MV-4-11 (cell line): ENCODE data around the gene BLID.

ENCODE experiments used
- DNase-seq: peaks from one replicate; lab custom pipeline; 2025; lab: John Stamatoyannopoulos, UW

The BLID gene

GRCh38 chr11:122105044-122105758, 10.8 kb downstream of the BLID start:
- no peak for DNase-seq

DNA sequence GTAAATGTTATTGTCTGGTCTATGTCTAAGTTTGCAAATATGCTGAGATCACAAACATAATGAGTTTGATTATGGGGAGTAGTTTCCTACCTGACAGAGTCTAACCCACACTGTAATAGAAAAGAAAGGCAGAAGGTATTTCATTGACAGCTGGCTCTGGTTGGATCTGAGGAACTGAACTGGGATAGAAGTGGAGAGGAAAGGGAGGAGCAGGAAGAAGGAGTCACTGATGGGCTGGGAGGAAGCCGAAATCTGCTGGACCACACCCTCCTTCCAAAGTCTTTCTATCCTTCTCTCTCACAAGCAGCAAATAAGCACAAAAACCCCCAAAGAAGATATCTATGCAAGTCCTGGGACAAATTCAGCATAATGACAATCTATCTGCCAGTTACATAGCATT, 11.7 kb downstream of the BLID start:
- no peak for DNase-seq

DNA sequence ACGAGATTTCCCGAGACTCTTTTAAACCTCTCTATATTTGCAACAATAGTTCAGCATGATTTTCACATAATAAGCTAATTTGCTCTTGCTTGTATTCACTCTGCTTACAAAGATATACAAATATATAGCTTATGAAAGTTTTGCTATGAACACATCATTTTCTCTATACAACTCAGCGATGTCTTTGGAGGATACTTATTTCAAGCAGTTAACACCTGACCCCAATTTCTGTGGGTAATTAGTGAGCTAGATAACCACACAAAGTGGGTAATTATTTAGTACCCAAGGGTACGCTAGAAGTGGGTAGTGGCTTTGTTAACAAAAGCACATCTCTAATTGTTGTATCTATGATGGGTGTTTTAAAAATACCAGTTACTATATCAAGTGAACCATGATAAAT, 12.3 kb downstream of the BLID start:
- no peak for DNase-seq

GRCh38 chr11:122103321-122103720, 12.7 kb downstream of the BLID start:
- DNase-seq, result no peak

DNA sequence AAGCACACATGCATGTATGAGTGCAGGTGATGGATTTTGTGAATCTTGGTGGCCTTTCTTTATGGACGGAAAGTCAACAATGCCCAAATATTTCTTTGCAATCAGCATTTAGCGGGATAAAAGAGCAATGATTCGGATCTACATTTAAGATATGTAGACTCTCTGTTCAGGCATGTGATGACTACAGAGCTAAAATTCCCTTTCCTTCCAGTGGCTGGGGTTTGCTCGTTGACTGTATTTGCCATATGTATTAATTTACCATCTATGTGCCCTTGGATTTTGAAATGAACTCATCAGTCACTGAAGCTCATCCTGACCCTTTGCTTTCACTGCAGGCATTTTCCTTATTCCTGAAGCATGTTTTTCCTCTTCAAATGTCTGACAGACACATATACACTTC, 13.6 kb downstream of the BLID start:
- no peak for DNase-seq

DNA sequence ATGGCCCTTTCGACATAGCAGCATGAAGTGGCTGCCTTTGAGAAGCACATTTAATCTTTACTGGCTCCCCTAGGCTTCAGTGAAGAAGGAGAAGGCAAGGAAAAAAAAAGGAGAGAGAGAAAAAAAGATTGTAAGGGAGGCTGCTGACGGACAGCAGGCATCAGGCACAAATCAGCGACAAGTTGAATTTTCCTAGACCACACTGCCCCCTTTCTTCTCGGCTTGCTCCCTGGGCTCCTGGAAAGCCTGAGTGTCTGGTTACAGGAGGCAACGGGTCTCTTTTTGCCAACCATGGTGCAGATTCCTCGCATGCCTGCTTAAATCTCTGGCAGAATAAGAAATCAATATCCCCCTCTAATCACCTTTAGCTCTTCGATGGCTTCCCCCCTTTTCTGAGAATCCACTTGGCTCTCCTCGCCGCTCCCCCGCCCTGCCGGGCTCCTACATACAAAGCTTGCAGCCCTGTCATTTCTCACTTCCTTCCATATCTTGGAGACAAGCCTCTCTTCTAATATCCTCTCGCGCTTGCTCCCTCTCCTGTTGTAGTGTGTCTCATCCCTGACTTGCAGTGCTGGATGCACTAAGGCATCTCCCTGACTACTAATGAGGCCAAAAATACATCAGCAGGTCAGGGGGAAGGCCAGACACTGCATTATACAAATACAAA, 14.3 kb downstream of the BLID start:
- DNase-seq, result no peak

GRCh38 chr11:122100756-122101080, 15.3 kb downstream of the BLID start:
- DNase-seq, result no peak

DNA sequence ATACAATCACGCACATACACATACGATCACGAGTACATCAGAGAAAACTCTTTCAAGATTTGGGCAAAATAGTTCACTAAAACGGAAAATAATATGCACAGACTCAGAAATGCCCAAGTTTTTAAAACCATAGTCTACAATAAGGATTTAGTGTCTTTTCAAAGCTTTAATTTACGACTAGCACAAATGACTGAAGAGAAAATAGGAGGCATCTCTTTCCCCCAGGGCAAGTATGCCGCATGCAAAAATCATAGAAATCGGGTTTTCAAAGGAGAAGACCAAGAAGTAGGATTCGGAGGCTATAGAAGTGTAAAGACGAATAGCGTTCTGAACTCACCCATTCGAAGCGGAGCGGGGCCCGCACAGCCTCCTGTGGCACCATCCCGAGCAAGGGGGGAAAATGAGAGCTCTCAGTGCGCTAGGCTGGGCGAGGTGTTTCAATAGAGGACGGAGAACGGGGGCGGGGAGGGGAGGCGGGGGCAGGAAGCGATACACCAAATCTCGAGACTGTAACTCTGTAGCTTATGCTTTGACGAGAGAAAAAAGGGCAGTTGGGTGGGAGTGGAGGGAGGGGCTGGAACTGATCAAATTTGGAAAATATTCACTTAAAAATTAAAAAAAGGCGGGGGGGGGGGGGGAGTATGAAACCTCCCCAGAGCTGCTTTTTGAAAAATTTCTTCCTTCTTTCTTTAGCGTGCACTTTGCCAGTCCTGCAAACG, 15.8 kb downstream of the BLID start:
- no peak for DNase-seq

- DNase-seq, result no peak
Measured at GRCh38 chr11:122099374-122100036, 16.5 kb downstream of the BLID start.

GRCh38 chr11:122098261-122098980, 17.6 kb downstream of the BLID start:
- DNase-seq, result no peak

- no peak for DNase-seq
Measured at GRCh38 chr11:122097419-122098001, 18.5 kb downstream of the BLID start.

GRCh38 chr11:122096272-122097112, 19.5 kb downstream of the BLID start:
- no peak for DNase-seq

DNA sequence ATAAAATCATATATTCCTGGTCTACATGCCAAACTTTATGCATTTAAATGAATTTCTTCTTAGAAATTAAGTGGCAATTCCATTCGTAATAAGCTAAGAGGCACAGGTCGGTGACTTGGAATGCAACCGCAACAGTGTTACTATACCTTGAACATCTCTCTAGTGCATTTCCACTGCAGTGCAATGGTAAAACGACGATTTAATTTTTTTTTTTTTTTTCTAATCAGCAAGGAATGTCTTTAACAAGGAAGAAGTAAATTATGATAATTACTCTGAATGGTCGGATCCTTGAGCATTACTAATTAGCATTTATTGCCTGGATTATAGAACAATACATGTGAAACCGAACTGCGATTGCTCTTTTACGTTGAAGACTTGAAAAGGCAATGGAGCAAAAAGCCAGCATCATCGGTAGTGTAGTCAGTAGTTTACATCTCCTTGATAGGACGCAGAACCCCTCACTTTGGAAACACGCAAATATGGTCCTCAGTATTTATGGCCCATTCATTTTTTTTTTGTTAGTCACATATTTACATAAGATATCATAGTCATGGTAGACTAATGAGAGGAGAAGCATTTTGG, 20.2 kb downstream of the BLID start:
- DNase-seq, result no peak

DNA sequence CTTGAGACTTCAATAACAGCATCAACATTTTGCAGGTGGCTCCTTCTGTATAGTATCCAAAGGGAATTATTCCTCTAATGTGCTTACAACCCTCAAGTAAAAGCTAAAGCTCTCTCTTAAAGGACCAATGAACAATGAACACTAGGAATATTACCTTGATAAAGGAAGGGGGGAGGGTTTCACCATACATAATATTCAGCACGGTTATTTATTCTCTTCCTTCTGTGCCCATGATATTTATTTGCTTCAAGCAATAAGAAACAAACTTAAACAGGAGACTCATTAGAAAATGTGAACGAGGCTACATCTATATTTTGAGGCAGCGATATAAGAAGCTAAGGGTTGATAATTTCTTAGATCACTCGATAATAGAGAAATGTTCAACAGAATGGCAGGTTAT, 21.2 kb downstream of the BLID start:
- DNase-seq, result no peak

DNA sequence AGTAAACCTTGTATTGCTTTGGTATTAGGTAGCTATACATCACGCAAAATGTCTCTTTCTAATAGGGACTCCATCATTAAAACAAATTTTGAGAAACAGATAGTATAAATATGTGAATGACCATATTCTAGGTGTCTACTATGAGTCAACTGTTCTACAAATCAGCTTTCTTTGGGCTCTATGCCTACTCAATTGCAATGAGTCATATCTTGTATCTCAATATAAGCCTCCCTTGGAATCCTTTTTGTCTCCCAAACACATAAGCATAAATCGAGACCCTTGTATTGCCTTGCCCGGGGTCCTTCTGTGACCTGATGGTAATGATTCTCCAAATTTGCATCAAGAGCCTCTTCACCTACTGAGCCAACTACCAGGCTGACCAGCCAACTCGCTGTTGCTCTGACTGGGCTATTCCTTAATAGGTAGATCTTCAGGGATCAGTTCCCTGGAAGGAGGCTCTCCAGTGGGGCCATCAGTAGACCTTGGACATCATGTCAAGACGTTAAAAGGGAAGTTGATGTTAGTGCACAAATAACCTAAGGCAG, 22.2 kb downstream of the BLID start:
- no peak for DNase-seq

GRCh38 chr11:122091835-122092234, 24.2 kb downstream of the BLID start:
- DNase-seq, result no peak

DNA sequence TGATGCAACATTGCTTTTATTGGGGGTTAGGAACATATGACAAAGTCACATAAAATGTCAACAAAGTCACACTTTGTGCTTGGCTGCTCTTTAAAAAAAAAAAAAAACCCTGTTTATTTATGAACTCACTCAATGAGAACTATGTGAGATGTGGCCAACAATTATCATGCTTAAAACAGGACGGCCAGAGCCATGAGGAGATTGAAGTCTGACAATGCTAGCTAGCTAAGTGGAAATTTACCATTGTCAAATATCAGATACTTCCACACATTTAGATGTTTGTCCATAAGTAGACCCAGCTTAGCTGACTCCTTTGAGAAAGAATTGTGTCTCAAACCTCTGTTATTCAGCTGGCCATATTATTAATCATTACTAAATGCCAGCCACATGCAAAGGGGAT, 26.9 kb downstream of the BLID start:
- DNase-seq, result no peak

DNA sequence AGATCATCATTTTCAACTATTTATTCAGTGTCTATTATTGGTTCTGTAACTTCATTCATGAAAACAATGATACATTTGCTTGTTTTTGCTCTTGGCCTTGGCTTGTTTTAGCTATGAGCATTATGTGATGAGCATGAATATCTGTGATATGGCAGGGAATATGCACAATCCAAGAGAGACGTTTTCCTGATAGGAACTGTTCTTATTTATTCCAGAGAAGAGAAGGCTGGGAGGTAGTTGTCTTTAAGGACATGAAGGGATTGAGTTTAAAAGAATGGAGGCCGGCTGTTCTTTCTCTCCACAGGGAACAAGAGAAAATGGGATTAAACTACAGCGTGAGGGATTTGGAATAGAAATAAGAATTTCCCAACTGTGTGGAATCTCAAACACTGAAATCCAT, 30.3 kb downstream of the BLID start:
- no peak for DNase-seq

- no peak for DNase-seq
Measured at GRCh38 chr11:122085264-122085663, 30.8 kb downstream of the BLID start.

GRCh38 chr11:122082205-122082604, 33.8 kb downstream of the BLID start:
- no peak for DNase-seq
